DMS79 treated with DMSO at 0.1 percent for 48 hours (cell line): ENCODE data around the gene TAS2R31.

ENCODE experiments used
- DNase-seq: peaks from one replicate; lab custom pipeline; 2025; lab: John Stamatoyannopoulos, UW

The TAS2R31 gene

DNA sequence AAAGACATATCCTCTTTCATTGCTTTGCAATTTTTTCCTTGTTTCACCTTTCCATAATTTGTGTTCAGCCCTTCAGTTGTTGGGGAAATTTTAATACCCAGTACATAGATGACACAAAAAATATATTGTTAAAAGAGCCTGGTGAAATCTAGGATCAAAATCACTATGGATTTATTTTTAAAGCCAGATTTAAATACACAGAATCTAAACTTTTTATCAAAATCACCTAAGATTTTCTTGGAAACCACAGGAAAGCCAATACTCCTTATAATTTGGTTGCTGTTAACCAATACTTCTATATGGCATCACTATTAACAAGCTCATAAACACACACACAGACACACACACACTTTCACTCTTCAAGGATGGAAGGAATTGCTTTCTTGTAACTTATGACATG, 33.0 kb downstream of the TAS2R31 start, which contains the start of gene TAS2R20:
TAS2R20 (minus strand) TSS at position 101 of the 400 bp plus-strand sequence. CDS start 429 bp downstream, outside the sequence.
- no peak for DNase-seq

DNA sequence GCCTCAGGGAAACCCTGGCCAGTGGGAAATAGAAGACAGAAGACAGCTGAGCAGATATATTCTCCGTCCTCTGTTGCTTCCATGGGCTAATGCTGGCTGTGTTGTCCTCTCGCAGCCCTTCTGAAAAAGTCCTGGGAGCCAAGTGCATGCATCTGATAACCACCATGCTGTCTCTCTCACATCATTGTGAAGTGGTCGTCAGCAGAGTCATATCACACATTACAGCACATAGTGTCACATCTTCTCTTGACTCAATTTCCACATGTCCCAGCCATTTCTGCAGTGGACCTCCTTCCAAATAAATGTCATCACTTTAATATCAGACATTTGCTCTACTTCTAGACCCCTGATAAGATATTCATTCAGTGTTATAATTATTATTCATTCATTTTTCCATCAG, 36.9 kb downstream of the TAS2R31 start:
- no peak for DNase-seq

DNA sequence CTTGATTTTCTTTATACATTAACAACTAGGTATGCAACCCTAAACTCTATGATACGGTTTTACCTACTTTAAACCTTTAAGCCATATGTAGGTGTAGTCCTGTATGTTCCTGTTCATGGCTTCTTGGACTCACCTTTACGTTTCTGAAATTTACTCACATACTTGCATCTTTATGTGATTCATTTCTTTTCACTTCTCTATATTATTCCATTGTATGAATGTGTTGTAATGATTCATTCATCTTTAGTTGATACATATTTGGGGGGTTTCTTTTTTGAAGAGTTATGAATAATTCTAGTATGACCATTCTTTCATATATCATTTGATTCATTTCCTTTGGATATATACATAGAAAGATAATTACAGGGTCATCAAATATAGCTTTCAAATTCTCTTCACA, 42.1 kb downstream of the TAS2R31 start:
- no peak for DNase-seq

DNA sequence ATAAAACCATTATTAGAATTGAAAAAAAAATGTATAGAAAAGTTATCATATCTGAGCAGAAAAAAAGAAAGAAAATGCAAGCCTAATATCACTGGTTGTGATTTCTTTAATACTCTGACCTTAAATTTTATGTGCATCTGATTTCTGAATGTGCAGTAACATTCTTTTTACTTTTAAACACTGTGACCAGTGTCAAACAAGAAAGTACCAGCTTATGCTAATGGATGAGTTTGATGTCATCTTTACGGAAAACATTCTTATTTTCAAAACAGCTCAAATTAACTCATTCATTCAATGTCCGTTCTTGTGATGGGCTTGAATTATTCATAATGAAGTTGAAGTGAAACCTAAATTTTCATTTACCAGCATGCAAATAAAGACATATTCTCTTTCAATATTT, 44.4 kb downstream of the TAS2R31 start, which contains the start of gene TAS2R50:
TAS2R50 (minus strand) TSS at position 101 of the 400 bp plus-strand sequence; CDS start at position 49, 52 bp downstream.
- DNase-seq, result no peak

DNA sequence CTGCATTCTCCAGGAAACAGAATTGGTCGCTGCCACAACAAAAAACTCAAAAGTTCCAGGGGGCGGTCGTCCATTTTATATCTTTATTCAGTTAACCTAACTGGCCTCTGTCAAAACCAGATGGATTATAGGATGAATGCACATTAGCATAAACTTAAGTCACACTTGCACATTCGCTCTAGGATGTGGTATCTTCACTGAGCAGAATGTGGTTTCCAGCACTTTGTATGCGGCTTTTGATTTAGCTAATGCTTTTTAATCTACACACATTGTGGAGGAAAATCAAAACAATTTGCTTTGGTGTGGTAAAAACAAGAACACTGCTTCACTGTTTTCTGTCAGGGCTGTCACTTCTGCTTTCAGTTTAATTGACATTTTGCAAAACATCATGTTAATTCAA, 49.0 kb downstream of the TAS2R31 start:
- no peak for DNase-seq
